DMS114 treated with DMSO at 0.1 percent for 48 hours (cell line): ENCODE results near the gene NRGN.
A peak's percentile ranks its signal among the peaks of the same experiment; 100 is the strongest.

Experiments used
- DNase-seq: peaks from one replicate; lab custom pipeline; 2025; ENCODE audit not compliant: unreplicated experiment; lab: John Stamatoyannopoulos, UW

NRGN gene

GRCh38 chr11:124739479-124740276 is at the start of gene NRGN:
Gene NRGN, plus strand, starts transcription at chr11:124739942. Its CDS starts 143 bp downstream, at chr11:124740085.
- peak; percentile 57 for DNase-seq

DNA sequence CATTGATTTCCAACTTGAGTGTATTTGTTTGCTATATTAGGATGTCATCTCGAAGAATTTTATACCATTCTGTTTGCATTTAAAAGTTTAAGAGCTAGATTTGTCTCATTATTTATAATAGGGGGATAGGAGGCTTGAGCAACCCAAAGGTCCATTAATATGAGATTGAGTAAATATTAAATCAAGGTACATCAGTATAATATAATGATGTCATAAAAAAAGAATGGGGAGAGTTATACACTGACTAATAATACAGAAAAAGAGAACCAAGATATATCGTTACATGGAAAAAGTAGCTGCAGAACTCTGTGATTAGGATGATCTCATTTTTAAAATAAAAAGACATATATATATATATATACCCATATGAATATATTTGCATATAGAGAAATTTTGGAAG is 46.6 kb upstream of the NRGN start:
- no peak for DNase-seq

DNA sequence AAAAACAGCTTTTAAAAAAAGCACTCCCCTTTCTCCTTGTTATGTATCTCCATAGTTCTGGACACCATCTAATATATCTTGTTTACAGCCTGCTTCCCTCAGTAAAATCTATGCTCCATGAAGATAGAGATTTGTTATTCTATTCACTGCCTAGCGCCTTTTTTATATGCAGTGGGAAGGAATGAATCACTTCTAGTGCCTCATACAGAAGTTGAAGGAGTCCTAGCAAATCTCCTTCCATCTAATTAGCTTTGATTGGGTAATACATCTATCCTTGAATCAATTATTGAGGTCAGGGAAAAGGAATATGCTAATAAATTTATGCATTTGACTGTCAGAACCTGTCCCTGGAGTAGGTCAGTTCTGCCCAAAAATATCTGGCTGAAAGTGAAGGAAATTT is 40.2 kb upstream of the NRGN start:
- DNase-seq, result no peak

GRCh38 chr11:124700028-124700427 is 39.7 kb upstream of the NRGN start:
- DNase-seq, result no peak

- no peak for DNase-seq
Measured at GRCh38 chr11:124707829-124708228, 31.9 kb upstream of the NRGN start.

GRCh38 chr11:124712392-124712791 is 27.4 kb upstream of the NRGN start:
- no peak for DNase-seq

- DNase-seq, result no peak
Measured at GRCh38 chr11:124716591-124716990, 23.2 kb upstream of the NRGN start.

GRCh38 chr11:124717421-124717785 is 22.3 kb upstream of the NRGN start:
- no peak for DNase-seq

- no peak for DNase-seq
Measured at GRCh38 chr11:124717786-124718651, 21.7 kb upstream of the NRGN start.

DNA sequence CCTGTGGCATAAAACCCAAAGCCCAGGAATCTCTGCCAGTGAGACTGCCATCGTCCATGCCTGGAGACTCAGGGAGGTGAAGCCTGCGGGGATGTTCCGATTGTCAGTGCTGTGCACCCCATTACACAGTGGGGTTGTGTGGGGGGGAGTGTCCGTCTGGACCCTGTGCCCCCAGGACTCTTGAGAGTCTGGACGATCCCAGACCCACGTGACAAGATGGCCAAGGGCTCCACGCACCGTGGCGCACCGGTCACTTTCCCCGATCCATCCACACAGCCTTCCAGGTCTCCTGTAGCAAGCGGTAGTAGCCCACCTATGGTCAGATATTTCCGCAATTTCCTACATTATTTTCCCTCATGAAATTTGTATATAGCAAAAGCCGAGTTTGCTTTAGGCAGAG is 20.9 kb upstream of the NRGN start:
- no peak for DNase-seq

DNA sequence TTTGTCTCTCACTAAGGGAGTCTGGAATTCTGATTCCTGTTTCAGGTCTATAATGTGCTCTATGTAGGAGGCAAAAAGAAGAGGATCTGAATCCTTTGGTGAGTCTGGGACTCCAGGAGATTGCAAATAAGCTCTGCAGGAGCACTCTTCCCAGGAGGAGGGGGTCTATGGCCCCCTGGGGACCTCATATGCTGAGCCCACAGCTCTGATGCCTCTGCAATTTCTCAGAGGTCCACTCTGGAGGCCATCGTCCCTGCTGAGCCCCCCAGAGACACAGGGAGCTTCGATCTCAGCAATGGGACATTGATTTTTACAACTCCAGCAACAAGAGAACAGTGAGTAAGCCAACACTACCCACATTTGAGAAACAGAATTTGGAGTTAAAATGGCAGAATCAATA is 20.2 kb upstream of the NRGN start:
- no peak for DNase-seq

- DNase-seq, result no peak
Measured at GRCh38 chr11:124722176-124722575, 17.6 kb upstream of the NRGN start.

DNA sequence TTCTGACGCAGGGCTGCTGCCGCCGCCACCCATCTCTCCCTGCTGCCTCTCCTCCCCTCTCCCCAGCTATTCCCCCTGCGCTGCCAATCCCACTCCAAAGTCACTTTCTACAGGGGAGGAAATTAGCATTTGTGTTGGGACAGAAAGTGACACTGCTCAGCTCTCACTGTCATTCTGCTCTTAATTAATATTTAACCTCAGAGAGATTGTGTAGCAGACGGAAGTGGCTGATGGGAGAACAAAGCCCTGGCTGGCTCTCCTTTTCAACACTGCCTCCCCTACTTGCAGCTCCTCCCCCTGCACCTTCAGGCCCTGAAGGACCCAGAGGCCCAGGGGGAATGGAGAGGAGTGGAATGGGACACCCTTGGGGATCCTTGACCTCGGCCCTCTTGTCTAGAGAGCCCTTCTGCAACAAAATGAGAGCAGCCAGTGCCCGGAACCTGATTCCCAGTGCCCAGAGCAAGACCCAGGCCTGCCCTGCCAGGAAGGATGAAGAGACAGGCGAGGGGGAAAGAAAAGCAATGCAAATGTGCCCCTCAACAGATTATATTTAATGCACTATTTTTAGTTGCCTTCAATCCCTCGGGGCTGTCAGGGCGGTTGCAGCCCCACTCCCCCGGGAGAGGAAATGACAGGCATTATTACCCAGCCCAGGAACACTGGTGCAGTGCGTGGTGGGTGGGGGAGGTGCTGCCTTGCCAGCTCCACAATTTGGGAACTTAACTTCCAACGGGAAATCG is 14.6 kb upstream of the NRGN start:
- DNase-seq, result no peak

DNA sequence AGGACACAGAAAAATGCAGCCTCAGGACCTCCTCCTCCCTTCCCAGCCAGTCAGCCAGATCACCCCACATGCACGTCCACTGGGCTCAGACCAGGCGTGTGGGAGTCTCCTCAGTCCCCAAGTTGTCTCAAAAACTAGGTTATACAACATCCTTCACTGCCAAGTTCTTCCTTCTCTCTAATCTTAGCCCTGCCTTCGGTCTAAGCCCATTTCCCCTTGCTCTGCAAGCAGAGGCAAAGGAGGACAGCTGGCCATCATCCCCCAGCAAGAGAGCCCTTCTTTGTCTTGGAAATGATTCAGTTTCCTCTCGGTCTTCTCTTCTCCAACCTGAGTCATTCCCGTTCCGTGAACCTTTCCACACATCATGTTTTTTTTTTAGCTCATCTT is 14.0 kb upstream of the NRGN start:
- DNase-seq, result no peak

- no peak for DNase-seq
Measured at GRCh38 chr11:124727474-124727873, 12.3 kb upstream of the NRGN start.

- no peak for DNase-seq
Measured at GRCh38 chr11:124728134-124728533, 11.6 kb upstream of the NRGN start.

DNA sequence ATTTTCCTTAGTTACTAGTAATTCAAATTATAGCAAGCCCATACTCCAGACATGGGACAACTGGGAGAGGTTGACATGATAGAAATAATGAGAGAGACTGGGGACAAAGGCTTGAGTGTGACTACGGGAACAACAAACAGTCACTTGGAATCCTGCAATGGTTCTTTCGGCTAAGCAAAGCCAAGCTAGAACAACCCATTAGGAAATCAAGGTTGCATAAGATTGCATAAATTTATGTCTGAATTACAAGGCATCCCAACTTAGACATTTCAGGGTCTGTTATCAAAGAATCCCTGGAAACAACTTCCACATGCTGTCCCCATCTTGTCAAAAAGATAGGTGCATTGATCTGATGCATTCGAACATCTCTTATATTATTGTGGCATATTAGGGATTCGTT is 10.2 kb upstream of the NRGN start:
- no peak for DNase-seq

DNA sequence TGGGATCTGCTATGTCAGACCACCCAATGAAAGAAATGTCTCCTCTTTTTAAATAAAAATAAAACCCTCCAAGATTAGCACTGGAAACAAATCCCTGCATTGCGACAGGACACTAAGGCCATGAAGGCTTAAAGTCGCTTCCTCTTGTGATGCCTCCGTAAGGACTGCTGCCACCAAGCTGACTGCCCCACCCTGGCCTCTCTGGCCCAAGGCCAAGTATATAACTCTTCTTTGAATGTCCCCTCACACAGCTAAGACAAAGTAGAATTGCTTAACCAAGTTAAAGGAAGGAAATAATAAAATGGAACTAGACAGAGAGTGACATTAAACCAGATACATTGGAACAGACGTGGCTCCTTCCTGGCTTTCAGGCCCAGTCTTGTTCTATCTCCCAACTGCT is 7.5 kb upstream of the NRGN start:
- DNase-seq, result no peak

- no peak for DNase-seq
Measured at GRCh38 chr11:124736736-124737135, 3.0 kb upstream of the NRGN start.

DNA sequence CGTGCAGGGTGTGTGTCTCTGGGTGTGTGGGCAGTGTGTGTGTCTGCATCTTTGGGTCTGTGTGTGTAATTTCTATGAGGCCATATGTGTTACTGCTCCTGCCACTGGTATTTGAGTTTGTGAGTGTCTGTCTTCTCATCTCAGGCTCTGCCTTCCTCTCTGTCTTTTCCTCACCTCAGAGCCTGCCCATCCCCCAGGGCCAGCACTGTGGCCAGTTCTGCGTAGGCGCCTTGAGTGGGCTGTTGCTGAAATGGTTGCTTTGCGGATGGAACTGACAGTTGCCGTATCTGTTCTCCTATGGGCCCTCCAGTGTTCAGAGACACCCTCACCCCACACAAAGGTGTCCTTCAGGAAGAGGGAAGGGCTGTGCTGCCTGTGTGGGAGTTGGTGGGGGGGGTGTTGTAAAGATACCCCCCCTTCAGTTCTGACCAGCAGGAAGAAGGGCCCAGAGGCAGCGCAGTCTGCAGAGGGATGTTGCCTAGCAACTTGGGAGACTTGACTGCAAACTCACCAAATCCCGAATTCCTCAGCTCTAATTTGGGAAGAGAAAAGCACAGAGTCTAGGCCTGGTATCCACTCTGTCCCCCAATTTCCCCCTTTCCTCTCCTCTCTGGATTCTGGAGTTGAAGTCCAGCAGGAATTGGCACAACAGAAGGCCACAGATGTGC is 2.0 kb upstream of the NRGN start:
- no peak for DNase-seq
